Endothelial cell of umbilical vein (primary cell): Measurements from ENCODE around the gene SUPT4H1.

Experiments used
- EZH2 ChIP-seq: IDR thresholded peaks from 2 replicates; pipeline ENCODE4 v1.6.1; 2012; ENCODE audit warnings: borderline replicate concordance, low read depth, mild to moderate bottlenecking, moderate library complexity, low read length, inconsistent platforms; ENCODE audit not compliant: severe bottlenecking
- POLR2A ChIP-seq: IDR thresholded peaks from 2 replicates; pipeline ENCODE4 v1.6.1; 2012; ENCODE audit warnings: low read depth, mild to moderate bottlenecking, control low read depth, low read length
- POLR2AphosphoS5 ChIP-seq: IDR thresholded peaks from 2 replicates; pipeline ENCODE4 v1.6.1; 2012; ENCODE audit warnings: low read depth, mild to moderate bottlenecking, control low read depth, low read length, moderate library complexity; ENCODE audit not compliant: insufficient read depth
- TF ChIP-seq, protein P1 (sequence below): IDR thresholded peaks from 2 replicates; pipeline ENCODE4 v1.6.1; 2011; ENCODE audit not compliant: insufficient read depth, insufficient read length
- TF ChIP-seq, protein P2 (sequence below), 2 donors: IDR thresholded peaks; 1 replicate in 1 of 2; 2 replicates in 1 of 2; pipeline ENCODE4 v1.5.1; 2011; ENCODE audit warnings: low read length in 2 of 2, mild to moderate bottlenecking in 2 of 2, moderate library complexity in 2 of 2, control low read depth in 1 of 2, inconsistent platforms in 1 of 2, low read depth in 1 of 2; ENCODE audit not compliant: insufficient read depth in 1 of 2; ENCODE audit errors: extremely low read depth in 1 of 2

DNA sequence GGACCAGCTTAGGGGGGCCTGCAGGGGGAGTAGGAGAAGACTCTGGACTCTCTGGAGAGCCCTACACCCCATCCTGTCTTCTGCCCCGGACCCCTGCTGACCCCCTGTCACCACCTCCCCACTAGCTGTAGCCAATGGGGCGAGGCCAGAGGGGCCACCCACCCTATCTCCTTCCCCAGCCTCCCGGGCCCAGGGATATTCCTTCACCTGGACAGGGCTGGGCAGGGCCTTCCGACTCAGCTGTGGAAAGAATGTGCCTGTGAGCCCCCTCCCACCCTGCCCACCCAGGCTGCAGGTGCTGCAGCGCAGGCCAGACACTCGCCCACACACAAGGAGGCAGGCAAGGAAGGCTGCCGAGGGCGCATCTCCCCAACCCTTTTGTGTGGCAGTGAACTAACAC lies 46.4 kb downstream of the SUPT4H1 start:
- TF ChIP-seq, protein P1, sequence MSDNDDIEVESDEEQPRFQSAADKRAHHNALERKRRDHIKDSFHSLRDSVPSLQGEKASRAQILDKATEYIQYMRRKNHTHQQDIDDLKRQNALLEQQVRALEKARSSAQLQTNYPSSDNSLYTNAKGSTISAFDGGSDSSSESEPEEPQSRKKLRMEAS: no peak
- TF ChIP-seq, protein P2, sequence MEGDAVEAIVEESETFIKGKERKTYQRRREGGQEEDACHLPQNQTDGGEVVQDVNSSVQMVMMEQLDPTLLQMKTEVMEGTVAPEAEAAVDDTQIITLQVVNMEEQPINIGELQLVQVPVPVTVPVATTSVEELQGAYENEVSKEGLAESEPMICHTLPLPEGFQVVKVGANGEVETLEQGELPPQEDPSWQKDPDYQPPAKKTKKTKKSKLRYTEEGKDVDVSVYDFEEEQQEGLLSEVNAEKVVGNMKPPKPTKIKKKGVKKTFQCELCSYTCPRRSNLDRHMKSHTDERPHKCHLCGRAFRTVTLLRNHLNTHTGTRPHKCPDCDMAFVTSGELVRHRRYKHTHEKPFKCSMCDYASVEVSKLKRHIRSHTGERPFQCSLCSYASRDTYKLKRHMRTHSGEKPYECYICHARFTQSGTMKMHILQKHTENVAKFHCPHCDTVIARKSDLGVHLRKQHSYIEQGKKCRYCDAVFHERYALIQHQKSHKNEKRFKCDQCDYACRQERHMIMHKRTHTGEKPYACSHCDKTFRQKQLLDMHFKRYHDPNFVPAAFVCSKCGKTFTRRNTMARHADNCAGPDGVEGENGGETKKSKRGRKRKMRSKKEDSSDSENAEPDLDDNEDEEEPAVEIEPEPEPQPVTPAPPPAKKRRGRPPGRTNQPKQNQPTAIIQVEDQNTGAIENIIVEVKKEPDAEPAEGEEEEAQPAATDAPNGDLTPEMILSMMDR (IDR thresholded peaks at IDR 0.05; ENCODE audit: extremely low read depth in 1 of 2, insufficient read depth in 1 of 2, low read depth in 1 of 2, low read length in 2 of 2): no peak
- TF ChIP-seq POLR2A: no peak
- TF ChIP-seq POLR2AphosphoS5: no peak
- TF ChIP-seq EZH2: no peak
